Mesendoderm (in vitro differentiated cells): ENCODE data around the gene NPIPA3.
"Not testable (repeated sequence)": the region's sequence is repeated elsewhere in the genome, so short reads cannot be mapped to it uniquely, and the experiment has no call there.

Source experiments
- DNase-seq: peaks from one replicate; pipeline ENCODE4 v3.0.0; 2013
- H2AK5ac ChIP-seq: 2 replicates; pipeline ENCODE4 v1.6.1; 2013; ENCODE audit warnings: low read length, inconsistent platforms
- H2BK120ac ChIP-seq: 2 replicates; pipeline ENCODE4 v1.6.1; 2013; ENCODE audit warnings: low read depth, mild to moderate bottlenecking, low read length, moderate library complexity, mixed read lengths
- H2BK15ac ChIP-seq: replicated peaks from 2 replicates; pipeline ENCODE4 v1.6.1; 2013; ENCODE audit warnings: low read depth, mild to moderate bottlenecking, moderate library complexity
- H2BK5ac ChIP-seq: 2 replicates; pipeline ENCODE4 v1.6.1; 2013; ENCODE audit warnings: low read length, inconsistent platforms
- H3K18ac ChIP-seq: 2 replicates; pipeline ENCODE4 v1.6.1; 2013; ENCODE audit warnings: mild to moderate bottlenecking, low read length, mixed read lengths
- H3K23ac ChIP-seq: one replicate; pipeline ENCODE4 v1.6.1; 2013; ENCODE audit warnings: low read length
- H3K27ac ChIP-seq: 2 replicates; pipeline ENCODE4 v1.5.1; 2013; ENCODE audit warnings: low read depth, mild to moderate bottlenecking, inconsistent platforms, low read length, moderate library complexity
- H3K27me3 ChIP-seq: 2 replicates; pipeline ENCODE4 v1.6.1; 2013; ENCODE audit warnings: low read length, control low read depth, mild to moderate bottlenecking, inconsistent platforms; ENCODE audit not compliant: insufficient read depth, poor library complexity
- H3K36me3 ChIP-seq: 2 replicates; pipeline ENCODE4 v1.6.1; 2013; ENCODE audit warnings: low read length, inconsistent platforms; ENCODE audit not compliant: control insufficient read depth, insufficient read depth
- H3K4ac ChIP-seq: one replicate; pipeline ENCODE4 v1.6.1; 2013; ENCODE audit warnings: low read depth, mild to moderate bottlenecking, low read length, moderate library complexity
- H3K4me1 ChIP-seq: 2 replicates; pipeline ENCODE4 v1.6.1; 2013; ENCODE audit warnings: low read depth, low read length, inconsistent platforms; ENCODE audit not compliant: control insufficient read depth
- H3K4me2 ChIP-seq: 2 replicates; pipeline ENCODE4 v1.6.1; 2013; ENCODE audit warnings: low read length
- H3K4me3 ChIP-seq: 2 replicates; pipeline ENCODE4 v1.5.1; 2013; ENCODE audit warnings: mild to moderate bottlenecking, low read length
- H3K56ac ChIP-seq: one replicate; pipeline ENCODE4 v1.6.1; 2013; ENCODE audit warnings: low read length
- H3K79me1 ChIP-seq: 2 replicates; pipeline ENCODE4 v1.6.1; 2013; ENCODE audit warnings: low read length, inconsistent platforms
- H3K79me2 ChIP-seq: 2 replicates; pipeline ENCODE4 v1.6.1; 2013; ENCODE audit warnings: mild to moderate bottlenecking, low read length; ENCODE audit not compliant: control insufficient read depth, insufficient read depth
- H3K9ac ChIP-seq: 2 replicates; pipeline ENCODE4 v1.6.1; 2013; ENCODE audit warnings: low read length, inconsistent platforms
- H4K5ac ChIP-seq: one replicate; pipeline ENCODE4 v1.6.1; 2013; ENCODE audit warnings: low read length
- H4K8ac ChIP-seq: one replicate; pipeline ENCODE4 v1.6.1; 2013; ENCODE audit warnings: low read depth, mild to moderate bottlenecking, control low read depth, low read length, moderate library complexity
- WGBS: extraction: QIAGEN DNeasy Blood & Tissue Kit; methylation state at CpG from one replicate; pipeline ENCODE4 v1.1.7; 2013; ENCODE audit warnings: low lambda C conversion rate, missing lambda C conversion rate; ENCODE audit not compliant: insufficient coverage; ENCODE audit errors: extremely low coverage; 5-methylcytosine and 5-hydroxymethylcytosine counted together

The NPIPA3 gene

GRCh38 chr16:14682121-14682520, 21.1 kb upstream of the NPIPA3 start:
- Histone ChIP-seq H3K56ac (no peak overlapping the region), H2BK5ac (no peak overlapping the region), H3K18ac (no peak overlapping the region), H3K79me2 (no peaks in the 10 kb centered on the region), H4K5ac (no peak overlapping the region), H3K27me3 (no peaks in the 10 kb centered on the region), H3K9ac (no peak overlapping the region), H3K4me3 (no peak overlapping the region), H3K4me2 (no peak overlapping the region), H3K4ac (no peak overlapping the region), H4K8ac (no peak overlapping the region), H3K27ac (no peak overlapping the region), H3K23ac (no peak overlapping the region), H2BK15ac (no peak overlapping the region), H2AK5ac (no peak overlapping the region), H2BK120ac (no peak overlapping the region), H3K79me1 (no peaks in the 10 kb centered on the region), H3K36me3 (no peaks in the 10 kb centered on the region), H3K4me1 (no peaks in the 10 kb centered on the region)
- no CpG with 5 or more reads among the region's 8 CpGs for WGBS
- DNase-seq = no peak

- H2BK5ac ChIP-seq, H3K56ac ChIP-seq, H3K4me1 ChIP-seq, H2AK5ac ChIP-seq, H4K5ac ChIP-seq, H3K36me3 ChIP-seq, H4K8ac ChIP-seq, H3K79me2 ChIP-seq, DNase-seq, H3K27me3 ChIP-seq, H3K79me1 ChIP-seq, H3K4me2 ChIP-seq, H3K4ac ChIP-seq, H3K23ac ChIP-seq, H3K27ac ChIP-seq, H3K9ac ChIP-seq, H2BK15ac ChIP-seq, H2BK120ac ChIP-seq, H3K18ac ChIP-seq, H3K4me3 ChIP-seq: not testable (repeated sequence)
- no CpG with 5 or more reads among the region's 15 CpGs for WGBS
Measured at GRCh38 chr16:14685870-14686793, 17.1 kb upstream of the NPIPA3 start.

GRCh38 chr16:14694129-14694528, 9.1 kb upstream of the NPIPA3 start, which contains the start of gene PLA2G10:
Gene PLA2G10 (minus strand): TSS chr16:14694308. CDS start chr16:14694229, 79 bp downstream.
- not testable (repeated sequence) for H4K5ac ChIP-seq, H3K18ac ChIP-seq, H3K4me1 ChIP-seq, H3K79me2 ChIP-seq, H3K4me3 ChIP-seq, H2BK120ac ChIP-seq, H4K8ac ChIP-seq, H3K79me1 ChIP-seq, H3K36me3 ChIP-seq, H2BK15ac ChIP-seq, H2BK5ac ChIP-seq, H3K4me2 ChIP-seq, H3K9ac ChIP-seq, H3K27me3 ChIP-seq, H3K56ac ChIP-seq, H3K27ac ChIP-seq, H3K23ac ChIP-seq, DNase-seq, H3K4ac ChIP-seq, H2AK5ac ChIP-seq
- WGBS = no CpG with 5 or more reads among the region's 28 CpGs

GRCh38 chr16:14701859-14702258, 1.4 kb upstream of the NPIPA3 start:
- not testable (repeated sequence) for H3K36me3 ChIP-seq, H4K5ac ChIP-seq, H2BK120ac ChIP-seq, H3K79me1 ChIP-seq, DNase-seq, H3K4ac ChIP-seq, H4K8ac ChIP-seq, H3K18ac ChIP-seq, H3K4me3 ChIP-seq, H3K79me2 ChIP-seq, H3K56ac ChIP-seq, H3K4me2 ChIP-seq, H3K27me3 ChIP-seq, H3K27ac ChIP-seq, H3K4me1 ChIP-seq, H3K23ac ChIP-seq, H2AK5ac ChIP-seq, H3K9ac ChIP-seq, H2BK15ac ChIP-seq, H2BK5ac ChIP-seq
- no CpG with 5 or more reads among the region's 7 CpGs for WGBS

DNA sequence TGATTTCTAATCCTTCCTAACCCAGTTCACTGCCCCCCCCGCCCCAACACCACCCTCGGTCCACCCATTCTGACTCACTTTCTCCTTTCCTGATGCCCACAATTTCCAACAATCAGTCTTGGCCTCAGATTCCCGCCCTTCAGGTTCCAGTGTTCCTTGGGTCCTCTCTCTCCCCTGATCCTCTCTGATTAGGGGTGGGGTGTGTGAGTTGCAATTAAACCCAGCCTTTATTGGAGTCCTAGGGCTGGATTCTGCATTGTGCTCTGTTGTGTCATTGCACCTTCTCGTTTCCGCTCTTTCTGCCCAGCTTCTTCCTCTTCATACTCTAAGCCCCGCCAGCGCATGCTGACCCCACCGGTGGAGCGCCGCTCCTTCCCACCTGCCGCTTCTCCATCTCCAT, 539 bp upstream of the NPIPA3 start:
- H3K36me3 ChIP-seq, H3K4me2 ChIP-seq, H3K9ac ChIP-seq, H4K8ac ChIP-seq, H3K18ac ChIP-seq, H3K79me1 ChIP-seq, H2AK5ac ChIP-seq, H2BK5ac ChIP-seq, H3K4ac ChIP-seq, H3K56ac ChIP-seq, H4K5ac ChIP-seq, DNase-seq, H3K4me1 ChIP-seq, H3K27ac ChIP-seq, H3K23ac ChIP-seq, H3K79me2 ChIP-seq, H2BK15ac ChIP-seq, H3K27me3 ChIP-seq, H3K4me3 ChIP-seq, H2BK120ac ChIP-seq: not testable (repeated sequence)
- no CpG with 5 or more reads among the region's 11 CpGs for WGBS
